AG09309 (cell line): ENCODE measurements around the gene GAGE12G.
"Not testable (repeated sequence)": the region's sequence is repeated elsewhere in the genome, so short reads cannot be mapped to it uniquely, and the experiment has no call there.

Source experiments
- DNase-seq: peaks from one replicate; pipeline ENCODE4 v3.0.0-alpha.2; 2010; ENCODE audit warnings: low read depth
- H3K4me3 ChIP-seq: 2 replicates; pipeline ENCODE4 v1.5.1; 2011; ENCODE audit warnings: mild to moderate bottlenecking, low read depth, low read length, moderate library complexity; ENCODE audit not compliant: control insufficient read depth
- TF ChIP-seq, protein P1 (sequence below): IDR thresholded peaks from 2 replicates; pipeline ENCODE4 v1.5.1; 2011; ENCODE audit warnings: mild to moderate bottlenecking, low read depth, low read length, inconsistent platforms; ENCODE audit not compliant: insufficient read depth, control insufficient read depth; ENCODE audit errors: missing control alignments

Gene GAGE12G, protein sequence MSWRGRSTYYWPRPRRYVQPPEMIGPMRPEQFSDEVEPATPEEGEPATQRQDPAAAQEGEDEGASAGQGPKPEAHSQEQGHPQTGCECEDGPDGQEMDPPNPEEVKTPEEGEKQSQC

DNA sequence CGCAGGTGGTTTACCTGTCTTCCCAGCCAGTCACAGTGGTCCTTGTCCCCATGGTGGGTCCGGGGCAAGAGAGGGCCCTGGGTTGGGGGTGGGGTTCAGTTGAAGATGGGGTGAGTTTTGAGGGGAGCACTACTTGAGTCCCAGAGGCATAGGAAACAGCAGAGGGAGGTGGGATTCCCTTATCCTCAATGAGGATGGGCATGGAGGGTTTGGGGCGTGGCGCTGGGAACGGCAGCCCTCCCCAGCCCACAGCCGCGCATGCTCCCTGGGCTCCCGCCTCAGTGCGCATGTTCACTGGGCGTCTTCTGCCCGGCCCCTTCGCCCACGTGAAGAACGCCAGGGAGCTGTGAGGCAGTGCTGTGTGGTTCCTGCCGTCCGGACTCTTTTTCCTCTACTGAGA lies at the start of gene GAGE12G:
GAGE12G (plus strand) TSS at position 301 of the 400 bp plus-strand sequence. CDS start 1,155 bp downstream, outside the sequence.
- not testable (repeated sequence) for DNase-seq, H3K4me3 ChIP-seq

DNA sequence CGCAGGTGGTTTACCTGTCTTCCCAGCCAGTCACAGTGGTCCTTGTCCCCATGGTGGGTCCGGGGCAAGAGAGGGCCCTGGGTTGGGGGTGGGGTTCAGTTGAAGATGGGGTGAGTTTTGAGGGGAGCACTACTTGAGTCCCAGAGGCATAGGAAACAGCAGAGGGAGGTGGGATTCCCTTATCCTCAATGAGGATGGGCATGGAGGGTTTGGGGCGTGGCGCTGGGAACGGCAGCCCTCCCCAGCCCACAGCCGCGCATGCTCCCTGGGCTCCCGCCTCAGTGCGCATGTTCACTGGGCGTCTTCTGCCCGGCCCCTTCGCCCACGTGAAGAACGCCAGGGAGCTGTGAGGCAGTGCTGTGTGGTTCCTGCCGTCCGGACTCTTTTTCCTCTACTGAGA lies 38.3 kb upstream of the GAGE12G start, which contains the start of gene GAGE12C:
GAGE12C (plus strand) TSS at position 301 of the 400 bp plus-strand sequence. CDS start 1,155 bp downstream, outside the sequence.
- not testable (repeated sequence) for DNase-seq

DNA sequence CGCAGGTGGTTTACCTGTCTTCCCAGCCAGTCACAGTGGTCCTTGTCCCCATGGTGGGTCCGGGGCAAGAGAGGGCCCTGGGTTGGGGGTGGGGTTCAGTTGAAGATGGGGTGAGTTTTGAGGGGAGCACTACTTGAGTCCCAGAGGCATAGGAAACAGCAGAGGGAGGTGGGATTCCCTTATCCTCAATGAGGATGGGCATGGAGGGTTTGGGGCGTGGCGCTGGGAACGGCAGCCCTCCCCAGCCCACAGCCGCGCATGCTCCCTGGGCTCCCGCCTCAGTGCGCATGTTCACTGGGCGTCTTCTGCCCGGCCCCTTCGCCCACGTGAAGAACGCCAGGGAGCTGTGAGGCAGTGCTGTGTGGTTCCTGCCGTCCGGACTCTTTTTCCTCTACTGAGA lies 28.8 kb upstream of the GAGE12G start, which contains the start of gene GAGE12D:
GAGE12D (plus strand) TSS at position 301 of the 400 bp plus-strand sequence. CDS start 1,155 bp downstream, outside the sequence.
- not testable (repeated sequence) for DNase-seq, H3K4me3 ChIP-seq

More for the DNA sequence above, 38.3 kb upstream of the GAGE12G start, which contains the start of gene GAGE12C:
- not testable (repeated sequence) for H3K4me3 ChIP-seq

DNA sequence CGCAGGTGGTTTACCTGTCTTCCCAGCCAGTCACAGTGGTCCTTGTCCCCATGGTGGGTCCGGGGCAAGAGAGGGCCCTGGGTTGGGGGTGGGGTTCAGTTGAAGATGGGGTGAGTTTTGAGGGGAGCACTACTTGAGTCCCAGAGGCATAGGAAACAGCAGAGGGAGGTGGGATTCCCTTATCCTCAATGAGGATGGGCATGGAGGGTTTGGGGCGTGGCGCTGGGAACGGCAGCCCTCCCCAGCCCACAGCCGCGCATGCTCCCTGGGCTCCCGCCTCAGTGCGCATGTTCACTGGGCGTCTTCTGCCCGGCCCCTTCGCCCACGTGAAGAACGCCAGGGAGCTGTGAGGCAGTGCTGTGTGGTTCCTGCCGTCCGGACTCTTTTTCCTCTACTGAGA lies 19.2 kb upstream of the GAGE12G start, which contains the start of gene GAGE12E:
GAGE12E (plus strand) TSS at position 301 of the 400 bp plus-strand sequence. CDS start 1,155 bp downstream, outside the sequence.
- DNase-seq, H3K4me3 ChIP-seq: not testable (repeated sequence)

DNA sequence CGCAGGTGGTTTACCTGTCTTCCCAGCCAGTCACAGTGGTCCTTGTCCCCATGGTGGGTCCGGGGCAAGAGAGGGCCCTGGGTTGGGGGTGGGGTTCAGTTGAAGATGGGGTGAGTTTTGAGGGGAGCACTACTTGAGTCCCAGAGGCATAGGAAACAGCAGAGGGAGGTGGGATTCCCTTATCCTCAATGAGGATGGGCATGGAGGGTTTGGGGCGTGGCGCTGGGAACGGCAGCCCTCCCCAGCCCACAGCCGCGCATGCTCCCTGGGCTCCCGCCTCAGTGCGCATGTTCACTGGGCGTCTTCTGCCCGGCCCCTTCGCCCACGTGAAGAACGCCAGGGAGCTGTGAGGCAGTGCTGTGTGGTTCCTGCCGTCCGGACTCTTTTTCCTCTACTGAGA lies 9.7 kb upstream of the GAGE12G start, which contains the start of gene GAGE12F:
GAGE12F (plus strand) TSS at position 301 of the 400 bp plus-strand sequence. CDS start 1,155 bp downstream, outside the sequence.
- not testable (repeated sequence) for H3K4me3 ChIP-seq, DNase-seq

DNA sequence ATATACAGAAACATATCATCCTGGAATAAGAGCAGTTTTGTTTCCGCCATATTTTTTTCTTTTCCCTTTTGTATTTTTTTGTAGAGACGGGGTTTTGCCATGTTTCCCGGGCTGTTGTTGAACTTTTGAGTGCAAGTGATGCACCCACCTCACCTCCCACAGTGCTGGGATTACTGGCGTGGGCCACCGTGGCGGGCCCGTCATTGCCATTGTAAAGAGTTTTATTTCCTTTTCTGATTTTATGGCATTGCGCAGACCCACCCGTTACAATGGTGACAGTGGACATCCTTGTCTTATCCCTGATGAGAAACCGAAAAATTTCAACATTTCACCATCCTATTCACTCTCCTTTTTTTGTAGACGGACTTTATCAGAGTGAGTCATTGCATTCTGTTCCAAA lies 1.5 kb upstream of the GAGE12G start:
- H3K4me3 ChIP-seq, DNase-seq: not testable (repeated sequence)

DNA sequence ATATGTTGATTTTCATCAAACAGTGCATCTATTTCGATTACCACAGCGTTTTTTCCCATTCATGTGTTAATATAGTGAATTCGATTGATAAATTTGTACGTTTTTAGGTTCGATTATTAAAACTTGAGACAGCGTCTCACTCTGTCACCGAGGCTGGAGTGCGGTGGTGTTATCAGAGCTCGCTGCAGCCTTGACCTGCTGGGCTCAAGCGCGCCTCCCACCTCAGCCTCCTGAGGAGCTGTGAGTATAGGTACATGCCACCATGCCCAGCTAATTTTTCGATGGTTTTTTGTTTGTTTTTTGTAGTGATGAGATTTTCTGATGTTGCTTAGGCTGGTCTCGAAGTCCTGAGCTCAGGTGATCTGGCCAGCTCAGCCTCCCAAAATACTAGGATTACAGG lies 1.0 kb upstream of the GAGE12G start:
- DNase-seq, H3K4me3 ChIP-seq: not testable (repeated sequence)

DNA sequence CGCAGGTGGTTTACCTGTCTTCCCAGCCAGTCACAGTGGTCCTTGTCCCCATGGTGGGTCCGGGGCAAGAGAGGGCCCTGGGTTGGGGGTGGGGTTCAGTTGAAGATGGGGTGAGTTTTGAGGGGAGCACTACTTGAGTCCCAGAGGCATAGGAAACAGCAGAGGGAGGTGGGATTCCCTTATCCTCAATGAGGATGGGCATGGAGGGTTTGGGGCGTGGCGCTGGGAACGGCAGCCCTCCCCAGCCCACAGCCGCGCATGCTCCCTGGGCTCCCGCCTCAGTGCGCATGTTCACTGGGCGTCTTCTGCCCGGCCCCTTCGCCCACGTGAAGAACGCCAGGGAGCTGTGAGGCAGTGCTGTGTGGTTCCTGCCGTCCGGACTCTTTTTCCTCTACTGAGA lies 9.4 kb downstream of the GAGE12G start, which contains the start of gene GAGE12H:
GAGE12H (plus strand) TSS at position 301 of the 400 bp plus-strand sequence. CDS start 1,155 bp downstream, outside the sequence.
- not testable (repeated sequence) for DNase-seq, H3K4me3 ChIP-seq

DNA sequence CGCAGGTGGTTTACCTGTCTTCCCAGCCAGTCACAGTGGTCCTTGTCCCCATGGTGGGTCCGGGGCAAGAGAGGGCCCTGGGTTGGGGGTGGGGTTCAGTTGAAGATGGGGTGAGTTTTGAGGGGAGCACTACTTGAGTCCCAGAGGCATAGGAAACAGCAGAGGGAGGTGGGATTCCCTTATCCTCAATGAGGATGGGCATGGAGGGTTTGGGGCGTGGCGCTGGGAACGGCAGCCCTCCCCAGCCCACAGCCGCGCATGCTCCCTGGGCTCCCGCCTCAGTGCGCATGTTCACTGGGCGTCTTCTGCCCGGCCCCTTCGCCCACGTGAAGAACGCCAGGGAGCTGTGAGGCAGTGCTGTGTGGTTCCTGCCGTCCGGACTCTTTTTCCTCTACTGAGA lies 19.0 kb downstream of the GAGE12G start, which contains the start of gene GAGE2A:
GAGE2A (plus strand) TSS at position 301 of the 400 bp plus-strand sequence. CDS start 1,155 bp downstream, outside the sequence.
- DNase-seq, H3K4me3 ChIP-seq: not testable (repeated sequence)

DNA sequence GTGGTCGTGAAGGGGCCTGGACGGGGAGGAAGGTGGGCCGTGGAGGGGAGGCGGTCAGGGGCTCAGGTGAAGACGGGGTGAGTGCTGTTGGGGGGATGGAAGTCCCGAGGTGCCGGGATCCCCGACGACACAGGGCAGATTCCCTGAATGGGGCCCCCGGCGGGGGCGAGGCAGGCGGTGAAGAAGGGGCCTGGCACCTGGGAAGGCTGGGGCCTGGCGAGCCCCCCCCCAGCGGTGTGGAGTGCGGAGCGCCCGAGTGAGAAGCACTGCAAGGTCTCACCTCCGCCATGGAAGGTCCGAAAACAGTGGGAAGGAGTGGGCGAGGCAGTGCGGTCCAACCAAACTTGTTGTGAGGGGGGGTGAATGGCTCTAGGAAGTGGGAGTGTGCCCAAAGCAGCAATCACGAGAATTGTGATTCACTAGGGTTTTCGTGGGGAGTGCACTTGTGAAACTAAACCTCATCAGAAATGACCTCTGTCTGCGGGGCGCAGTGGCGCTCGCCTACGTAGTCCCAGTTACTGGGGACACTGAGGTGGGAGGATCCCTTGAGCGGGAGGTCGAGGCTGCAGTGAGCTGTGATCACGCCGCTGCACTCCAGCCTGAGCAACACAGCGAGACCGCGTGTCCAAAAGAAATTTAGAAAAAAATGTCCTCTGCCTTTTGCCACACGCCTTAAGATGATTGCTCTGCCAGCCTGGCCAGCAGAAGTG lies 19.7 kb downstream of the GAGE12G start:
- DNase-seq, H3K4me3 ChIP-seq: not testable (repeated sequence)

DNA sequence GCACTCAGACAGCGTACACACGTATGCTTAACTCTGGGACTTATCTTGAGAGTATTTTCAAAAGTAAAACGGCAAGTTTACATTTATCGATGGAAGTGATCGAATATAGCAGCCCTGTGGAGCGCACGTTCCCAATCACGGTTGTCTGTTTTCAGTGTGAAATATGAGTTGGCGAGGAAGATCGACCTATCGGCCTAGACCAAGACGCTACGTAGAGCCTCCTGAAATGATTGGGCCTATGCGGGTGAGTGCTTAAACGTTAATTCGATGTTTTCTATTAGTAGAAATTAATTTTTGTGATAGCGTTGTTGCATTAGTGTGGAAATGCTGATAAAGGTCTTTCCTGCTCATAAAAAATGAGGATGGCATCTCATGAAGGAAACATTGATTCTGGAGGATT lies 20.3 kb downstream of the GAGE12G start:
- not testable (repeated sequence) for H3K4me3 ChIP-seq

DNA sequence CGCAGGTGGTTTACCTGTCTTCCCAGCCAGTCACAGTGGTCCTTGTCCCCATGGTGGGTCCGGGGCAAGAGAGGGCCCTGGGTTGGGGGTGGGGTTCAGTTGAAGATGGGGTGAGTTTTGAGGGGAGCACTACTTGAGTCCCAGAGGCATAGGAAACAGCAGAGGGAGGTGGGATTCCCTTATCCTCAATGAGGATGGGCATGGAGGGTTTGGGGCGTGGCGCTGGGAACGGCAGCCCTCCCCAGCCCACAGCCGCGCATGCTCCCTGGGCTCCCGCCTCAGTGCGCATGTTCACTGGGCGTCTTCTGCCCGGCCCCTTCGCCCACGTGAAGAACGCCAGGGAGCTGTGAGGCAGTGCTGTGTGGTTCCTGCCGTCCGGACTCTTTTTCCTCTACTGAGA lies 28.5 kb downstream of the GAGE12G start, which contains the start of gene GAGE1:
GAGE1 (plus strand) TSS at position 301 of the 400 bp plus-strand sequence. CDS start 1,155 bp downstream, outside the sequence.
- not testable (repeated sequence) for H3K4me3 ChIP-seq, DNase-seq

More for the DNA sequence above, 20.3 kb downstream of the GAGE12G start:
- not testable (repeated sequence) for DNase-seq

DNA sequence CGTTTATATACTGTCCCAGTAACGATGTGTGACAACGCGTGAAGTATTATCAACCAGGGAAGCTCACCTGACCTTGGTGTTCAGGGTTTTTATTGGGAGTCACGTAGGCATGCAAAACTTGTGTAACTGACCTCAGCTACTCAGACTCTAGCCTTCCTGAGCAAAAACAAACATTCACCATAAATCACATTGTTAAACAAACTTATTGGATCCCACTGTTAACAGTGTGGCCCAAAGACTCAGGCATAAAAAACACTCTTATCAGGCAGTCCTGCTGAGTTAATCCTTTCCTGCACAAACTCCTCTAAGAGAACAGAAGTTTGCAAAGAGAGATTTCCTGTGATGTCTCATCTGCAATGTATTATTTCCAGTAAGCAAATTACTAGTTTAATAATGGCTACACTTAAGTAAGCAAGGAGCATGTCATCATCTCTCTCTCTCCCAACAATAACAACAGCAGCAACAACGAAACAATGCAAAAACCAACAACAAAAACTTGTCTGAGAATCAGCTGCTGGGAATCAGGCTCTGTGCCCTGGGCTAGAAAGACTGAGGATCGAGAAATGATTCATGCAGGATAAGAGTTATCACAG lies 40.6 kb downstream of the GAGE12G start:
- TF ChIP-seq, protein P1, sequence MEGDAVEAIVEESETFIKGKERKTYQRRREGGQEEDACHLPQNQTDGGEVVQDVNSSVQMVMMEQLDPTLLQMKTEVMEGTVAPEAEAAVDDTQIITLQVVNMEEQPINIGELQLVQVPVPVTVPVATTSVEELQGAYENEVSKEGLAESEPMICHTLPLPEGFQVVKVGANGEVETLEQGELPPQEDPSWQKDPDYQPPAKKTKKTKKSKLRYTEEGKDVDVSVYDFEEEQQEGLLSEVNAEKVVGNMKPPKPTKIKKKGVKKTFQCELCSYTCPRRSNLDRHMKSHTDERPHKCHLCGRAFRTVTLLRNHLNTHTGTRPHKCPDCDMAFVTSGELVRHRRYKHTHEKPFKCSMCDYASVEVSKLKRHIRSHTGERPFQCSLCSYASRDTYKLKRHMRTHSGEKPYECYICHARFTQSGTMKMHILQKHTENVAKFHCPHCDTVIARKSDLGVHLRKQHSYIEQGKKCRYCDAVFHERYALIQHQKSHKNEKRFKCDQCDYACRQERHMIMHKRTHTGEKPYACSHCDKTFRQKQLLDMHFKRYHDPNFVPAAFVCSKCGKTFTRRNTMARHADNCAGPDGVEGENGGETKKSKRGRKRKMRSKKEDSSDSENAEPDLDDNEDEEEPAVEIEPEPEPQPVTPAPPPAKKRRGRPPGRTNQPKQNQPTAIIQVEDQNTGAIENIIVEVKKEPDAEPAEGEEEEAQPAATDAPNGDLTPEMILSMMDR = no peak
- H3K4me3 ChIP-seq = no peak overlapping the region
- no peak for DNase-seq
